ENCODE measurements around the gene GCN1. TPM values are rescaled to one million over a fixed set of nuclear protein-coding genes. Genes with fewer than 3 reads are reported as not detected.
A peak's percentile ranks its signal among the peaks of the same experiment; 100 is the strongest.

Gene GCN1
- total RNA-seq, 2 experiments from 2014 or later = 217 to 343 TPM

DNA sequence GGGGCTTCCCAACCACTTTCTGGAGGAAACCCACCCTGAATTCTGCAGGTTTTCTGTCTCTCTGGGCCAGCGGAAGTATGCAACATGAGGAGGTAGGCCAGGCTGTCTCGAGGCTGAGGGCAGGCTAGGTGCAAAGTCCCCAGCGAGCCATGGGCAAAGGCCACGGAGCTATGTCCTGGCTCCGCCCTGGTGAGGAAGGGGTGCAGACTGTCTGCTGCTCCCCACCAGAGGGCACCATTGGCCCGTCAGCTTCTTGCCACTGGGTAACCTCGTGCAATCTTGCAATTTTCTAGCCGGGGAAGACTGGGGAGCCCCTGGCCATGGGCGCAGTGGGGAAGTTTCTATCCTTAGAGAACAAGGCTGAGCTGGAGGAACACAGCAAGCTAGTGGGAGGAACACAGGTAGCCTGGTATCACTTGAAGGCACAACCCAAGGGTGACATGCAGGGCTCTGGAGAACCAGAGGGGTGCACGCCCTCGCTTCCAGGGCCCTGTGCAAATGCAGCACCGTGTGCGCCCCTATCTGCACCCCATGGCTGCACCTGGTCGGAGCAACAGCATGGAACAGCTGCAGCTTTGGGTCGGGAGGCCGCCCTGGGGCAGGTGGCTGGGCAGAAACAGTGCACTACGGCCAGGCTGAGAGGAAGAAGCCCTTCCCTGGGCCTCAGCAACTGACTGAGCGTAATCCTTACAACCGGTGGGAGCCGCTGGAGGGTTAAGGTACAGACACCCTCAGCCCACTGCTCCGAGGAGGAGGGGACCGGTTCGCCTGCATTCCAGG lies 34.0 kb upstream of the GCN1 start:
- BruUV-seq (replicated peaks) = no TSS peak
- H3K4me2 ChIP-seq (ENCODE audit: low read length) = peak overlapping the region; percentile 65
- no peaks in the 10 kb centered on the region for H3K79me2 ChIP-seq (ENCODE audit: insufficient read depth, low read depth, low read length)
- H3K9me2 ChIP-seq (ENCODE audit: insufficient read depth, low read length) = no peaks in the 10 kb centered on the region
- DNase-seq (ENCODE audit: low spot score) = peak; percentile 91
- H3K9me3 ChIP-seq (ENCODE audit: low read length) = no peaks in the 10 kb centered on the region
- CTCF ChIA-PET (ENCODE audit: unreplicated experiment) = interaction anchor here (0.6 to 3.5 kb wide), 11 partner anchors 10 to 658 kb away, joined by 3 to 68 read pairs (median 4); partner anchors contain the start of genes PXN and RNU4-1
- H3K36me3 ChIP-seq (ENCODE audit: insufficient read depth, low read length) = no peaks in the 10 kb centered on the region
- H2AFZ ChIP-seq (ENCODE audit: low read length) = peak overlapping the region; percentile 72
- POLR2A ChIA-PET = interaction anchor here (0.6 to 4.8 kb wide), 15 partner anchors 11 to 103 kb away, joined by 3 to 75 read pairs (median 4); partner anchors contain the start of genes PXN, RNU4-1, RNU4-2 and RPLP0
- peak overlapping the region; percentile 43 for H3K4me3 ChIP-seq (ENCODE audit: low read depth, low read length, poor library complexity, severe bottlenecking)
- H3K4me1 ChIP-seq (ENCODE audit: insufficient read depth, low read length, poor library complexity, severe bottlenecking) = peaks cover 57% of the 10 kb centered on the region
- TF ChIP-seq EZH2phosphoT487 (IDR thresholded peaks at IDR 0.05; ENCODE audit: borderline replicate concordance, low read depth, low read length) (no peak), CTCF (conservative IDR thresholded peaks at IDR 0.05; ENCODE audit: low read length) (peak; percentile 95)
- H3K27ac ChIP-seq (ENCODE audit: low read depth, low read length, poor library complexity, severe bottlenecking) = peak overlapping the region; percentile 69
- H4K20me1 ChIP-seq (ENCODE audit: insufficient read depth, low read length) = no peaks in the 10 kb centered on the region
- intact Hi-C loops (cut with micrococcal nuclease; ENCODE audit: unreplicated experiment) = loop anchor here (1.0 to 10.0 kb wide), 4 partner anchors 37 to 206 kb away; partner anchors contain the start of genes COX6A1, PXN and RNU4-2

DNA sequence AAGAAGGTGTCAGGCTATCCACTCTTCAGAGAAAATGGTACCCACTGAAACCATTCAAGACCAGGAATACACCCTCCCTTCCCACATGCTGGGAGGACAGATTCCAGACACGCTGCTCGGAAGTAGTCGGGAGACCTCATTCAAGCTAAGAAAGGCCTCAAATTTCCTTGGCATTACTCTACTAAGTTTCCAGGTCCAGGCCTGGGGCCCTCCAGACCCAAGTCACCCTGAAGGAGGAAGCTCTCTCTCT lies 33.5 kb upstream of the GCN1 start:
- TF ChIP-seq EZH2phosphoT487 (IDR thresholded peaks at IDR 0.05; ENCODE audit: borderline replicate concordance, low read depth, low read length) (no peak), CTCF (conservative IDR thresholded peaks at IDR 0.05; ENCODE audit: low read length) (no peak)
- Histone ChIP-seq H3K79me2 (ENCODE audit: insufficient read depth, low read depth, low read length) (no peaks in the 10 kb centered on the region), H3K9me3 (ENCODE audit: low read length) (no peaks in the 10 kb centered on the region), H2AFZ (ENCODE audit: low read length) (peak overlapping the region; percentile 72; the same call in 1 of the 2 replicates), H3K4me1 (ENCODE audit: insufficient read depth, low read length, poor library complexity, severe bottlenecking) (peaks cover 57% of the 10 kb centered on the region), H3K9me2 (ENCODE audit: insufficient read depth, low read length) (no peaks in the 10 kb centered on the region), H3K4me3 (ENCODE audit: low read depth, low read length, poor library complexity, severe bottlenecking) (no peak overlapping the region), H3K4me2 (ENCODE audit: low read length) (peak overlapping the region; percentile 65; the same call in 1 of the 2 replicates), H3K36me3 (ENCODE audit: insufficient read depth, low read length) (no peaks in the 10 kb centered on the region), H3K27ac (ENCODE audit: low read depth, low read length, poor library complexity, severe bottlenecking) (peak overlapping the region; percentile 69), H4K20me1 (ENCODE audit: insufficient read depth, low read length) (no peaks in the 10 kb centered on the region)
- POLR2A ChIA-PET = interaction anchor here (0.6 to 4.8 kb wide), 15 partner anchors 10 to 102 kb away, joined by 3 to 75 read pairs (median 4); partner anchors contain the start of genes PXN, RNU4-1, RNU4-2 and RPLP0
- CTCF ChIA-PET (ENCODE audit: unreplicated experiment) = interaction anchor here (0.6 to 3.5 kb wide), 10 partner anchors 11 to 659 kb away, joined by 3 to 68 read pairs (median 4); partner anchors contain the start of genes PXN and RNU4-1
- no TSS peak for BruUV-seq (replicated peaks)
- DNase-seq (ENCODE audit: low spot score) = no peak
- intact Hi-C loops (cut with micrococcal nuclease; ENCODE audit: unreplicated experiment) = loop anchor here (1.0 to 10.0 kb wide), 4 partner anchors 37 to 207 kb away; partner anchors contain the start of genes COX6A1, PXN and RNU4-2

All from OCI-LY7 (cell line).